GM18867 (cell line): Measurements from ENCODE around the gene MTA3.
"Not testable (repeated sequence)": the region's sequence is repeated elsewhere in the genome, so short reads cannot be mapped to it uniquely, and the experiment has no call there.

Experiments used
- ATAC-seq: cut with Tn5 transposase; IDR thresholded peaks from one replicate; pipeline ENCODE4 v1.9.1; 2021; ENCODE audit warnings: mild to moderate bottlenecking, moderate library complexity; ENCODE audit not compliant: unreplicated experiment

MTA3 gene

DNA sequence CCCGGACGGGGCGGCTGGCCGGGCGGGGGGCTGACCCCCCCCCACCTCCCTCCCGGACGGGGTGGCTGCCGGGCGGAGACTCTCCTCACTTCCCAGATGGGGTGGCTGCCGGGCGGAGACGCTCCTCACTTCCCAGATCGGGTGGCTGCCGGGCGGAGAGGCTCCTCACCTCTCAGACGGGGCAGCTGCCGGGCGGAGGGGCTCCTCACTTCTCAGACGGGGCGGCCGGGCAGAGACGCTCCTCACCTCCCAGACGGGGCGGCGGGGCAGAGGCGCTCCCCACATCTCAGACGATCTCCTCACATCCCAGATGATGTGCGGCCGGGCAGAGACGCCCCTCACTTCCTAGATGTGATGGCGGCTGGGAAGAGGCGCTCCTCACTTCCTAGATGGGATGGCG, 37.7 kb downstream of the MTA3 start:
- ATAC-seq, result not testable (repeated sequence)

DNA sequence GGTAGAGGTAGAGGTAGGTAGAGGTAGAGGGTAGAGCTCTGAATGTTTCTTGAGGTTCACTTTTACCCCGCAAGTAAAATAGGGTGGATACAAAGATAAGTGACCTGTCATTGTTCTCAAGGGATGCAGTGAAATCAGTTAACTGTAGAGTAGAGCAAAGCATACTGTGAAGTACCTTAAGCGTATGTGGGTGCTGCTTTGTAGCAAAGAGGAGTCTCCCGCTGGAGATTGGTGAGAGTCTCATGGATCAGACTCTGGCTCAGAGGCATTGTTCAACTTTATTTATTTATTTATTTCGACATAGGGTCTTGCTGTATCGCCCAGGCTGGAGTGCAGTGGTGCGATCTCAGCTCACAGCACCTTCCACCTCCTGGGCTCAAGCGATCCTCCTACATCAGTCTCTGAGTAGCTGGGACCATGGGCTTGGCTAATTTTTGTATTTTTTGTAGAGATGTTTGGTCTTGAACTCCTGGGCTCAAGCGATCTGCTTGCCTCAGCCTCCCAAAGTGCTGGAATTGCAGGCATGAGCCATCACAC, 38.7 kb downstream of the MTA3 start:
- no peak for ATAC-seq

- no peak for ATAC-seq
Measured at GRCh38 chr2:42613281-42614064, 45.0 kb downstream of the MTA3 start.

DNA sequence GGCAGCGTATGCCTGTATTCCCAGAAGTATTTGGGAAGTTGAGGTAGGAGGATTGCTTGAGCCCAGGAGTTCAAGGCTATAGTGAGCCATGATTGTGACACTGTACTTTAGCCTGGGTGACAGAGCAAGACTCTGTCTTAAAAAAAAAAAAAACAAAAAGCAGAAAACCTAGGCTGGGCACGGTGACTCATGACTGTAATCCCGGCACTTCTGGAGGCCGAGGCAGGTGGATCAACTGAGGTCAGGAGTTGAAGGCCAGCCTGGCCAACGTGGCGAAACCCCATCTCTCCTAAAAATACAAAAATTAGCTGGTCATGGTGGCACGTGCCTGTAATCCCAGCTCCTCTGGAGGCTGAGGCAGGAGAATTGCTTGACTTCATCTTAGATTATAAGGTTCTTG, 46.4 kb downstream of the MTA3 start:
- ATAC-seq, result no peak

DNA sequence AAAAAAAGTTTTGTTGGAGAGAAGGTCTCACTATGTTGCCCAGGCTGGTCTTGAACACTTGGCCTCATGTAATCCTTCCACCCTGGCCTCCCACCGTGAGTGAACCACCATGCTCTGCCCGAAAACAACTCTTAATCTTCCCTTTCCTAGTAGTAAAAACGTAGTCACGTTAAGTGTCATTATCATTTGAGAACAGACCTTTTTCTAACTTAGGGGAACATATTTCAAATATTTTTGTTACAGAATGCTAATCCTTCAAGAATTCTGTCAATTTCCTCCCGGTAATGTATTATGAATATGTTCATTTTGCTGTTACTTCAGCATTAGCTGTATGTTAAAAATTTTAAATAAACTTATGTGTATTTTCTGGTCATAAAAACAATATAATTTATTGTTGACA, 49.7 kb downstream of the MTA3 start:
- no peak for ATAC-seq

DNA sequence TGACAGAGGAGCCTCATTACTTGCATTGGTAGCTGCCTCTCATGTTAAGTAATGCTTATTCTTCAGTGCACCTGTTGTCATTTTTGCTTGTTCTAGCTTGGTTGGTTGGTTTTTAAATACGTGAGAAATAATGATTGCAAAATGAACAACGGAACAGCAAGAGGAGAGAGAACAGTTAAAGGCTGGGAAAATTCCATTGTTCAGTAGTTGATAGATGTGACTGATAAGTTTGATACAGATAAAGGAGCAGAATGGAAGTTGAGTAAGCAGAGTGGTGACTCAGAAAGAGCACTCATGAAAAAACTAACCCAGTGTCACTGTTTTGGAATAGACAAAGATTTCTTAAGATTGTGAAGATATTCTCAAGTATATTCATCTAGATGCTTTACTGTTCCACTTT, 50.5 kb downstream of the MTA3 start:
- no peak for ATAC-seq

DNA sequence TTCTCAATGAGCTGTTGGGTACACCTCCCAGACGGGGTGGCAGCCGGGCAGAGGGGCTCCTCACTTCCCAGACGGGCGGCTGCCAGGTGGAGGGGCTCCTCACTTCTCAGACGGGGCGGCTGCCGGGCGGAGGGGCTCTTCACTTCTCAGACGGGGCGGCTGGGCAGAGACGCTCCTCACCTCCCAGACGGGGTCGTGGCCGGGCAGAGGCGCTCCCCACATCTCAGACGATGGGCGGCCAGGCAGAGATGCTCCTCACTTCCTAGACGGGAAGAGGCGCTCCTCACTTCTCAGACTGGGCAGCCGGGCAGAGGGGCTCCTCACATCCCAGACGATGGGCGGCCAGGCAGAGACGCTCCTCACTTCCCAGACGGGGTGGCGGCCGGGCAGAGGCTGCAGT, 53.2 kb downstream of the MTA3 start:
- ATAC-seq, result not testable (repeated sequence)

GRCh38 chr2:42622943-42623676, 54.7 kb downstream of the MTA3 start:
- ATAC-seq, result no peak

DNA sequence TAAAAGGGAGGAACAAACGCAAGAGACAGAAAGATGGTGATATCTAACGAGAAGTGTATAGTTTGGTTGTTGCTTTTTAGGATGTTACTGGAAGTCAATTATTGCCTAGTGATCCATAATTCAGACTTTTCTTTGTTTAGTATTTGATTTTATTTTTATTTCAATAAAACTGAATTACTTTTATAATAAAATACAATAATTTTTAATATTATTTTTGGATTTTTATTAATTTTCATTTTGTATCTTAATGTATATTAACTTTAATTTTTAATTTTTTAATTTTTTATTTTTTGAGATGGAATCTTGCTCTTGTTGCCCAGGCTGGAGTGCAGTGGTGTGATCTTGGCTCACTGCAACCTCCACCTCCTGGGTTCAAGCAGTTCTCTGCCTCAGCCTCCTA, 55.6 kb downstream of the MTA3 start:
- ATAC-seq, result no peak

GRCh38 chr2:42628024-42628423, 59.6 kb downstream of the MTA3 start:
- not testable (repeated sequence) for ATAC-seq

GRCh38 chr2:42636934-42637333, 68.5 kb downstream of the MTA3 start:
- no peak for ATAC-seq

DNA sequence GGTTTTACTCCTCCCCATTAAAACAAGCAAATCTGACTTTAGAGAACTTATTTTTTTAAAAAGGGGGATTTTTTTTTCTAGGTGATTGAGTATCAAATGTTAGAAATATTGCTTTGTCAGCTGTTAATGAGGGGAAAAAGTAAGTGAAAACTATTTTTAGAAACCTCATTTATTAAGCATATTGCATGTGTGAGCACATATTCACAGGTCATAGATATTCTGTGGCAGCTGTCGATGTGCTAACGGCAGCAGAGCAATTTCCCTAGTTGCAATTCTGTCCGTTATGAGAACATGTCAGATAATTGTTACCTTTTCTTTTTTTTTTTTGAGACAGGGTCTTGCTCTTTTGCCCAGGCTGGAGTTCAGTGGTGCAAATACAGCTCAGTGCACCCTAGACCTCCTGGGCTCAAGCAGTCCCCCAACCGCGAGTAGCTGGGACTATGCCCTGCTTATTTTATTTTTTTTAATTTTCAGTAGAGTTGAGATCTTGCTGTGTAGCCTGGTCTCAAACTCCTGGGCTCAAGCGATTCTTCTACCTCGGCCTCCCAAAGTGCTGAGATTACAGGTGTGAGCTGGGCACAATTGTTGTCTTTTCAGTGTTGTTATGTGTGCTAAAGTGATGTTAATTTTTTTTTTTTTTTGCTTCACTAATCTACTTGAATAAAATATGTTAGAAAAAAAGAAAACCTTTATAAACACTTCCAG, 69.8 kb downstream of the MTA3 start:
- no peak for ATAC-seq

DNA sequence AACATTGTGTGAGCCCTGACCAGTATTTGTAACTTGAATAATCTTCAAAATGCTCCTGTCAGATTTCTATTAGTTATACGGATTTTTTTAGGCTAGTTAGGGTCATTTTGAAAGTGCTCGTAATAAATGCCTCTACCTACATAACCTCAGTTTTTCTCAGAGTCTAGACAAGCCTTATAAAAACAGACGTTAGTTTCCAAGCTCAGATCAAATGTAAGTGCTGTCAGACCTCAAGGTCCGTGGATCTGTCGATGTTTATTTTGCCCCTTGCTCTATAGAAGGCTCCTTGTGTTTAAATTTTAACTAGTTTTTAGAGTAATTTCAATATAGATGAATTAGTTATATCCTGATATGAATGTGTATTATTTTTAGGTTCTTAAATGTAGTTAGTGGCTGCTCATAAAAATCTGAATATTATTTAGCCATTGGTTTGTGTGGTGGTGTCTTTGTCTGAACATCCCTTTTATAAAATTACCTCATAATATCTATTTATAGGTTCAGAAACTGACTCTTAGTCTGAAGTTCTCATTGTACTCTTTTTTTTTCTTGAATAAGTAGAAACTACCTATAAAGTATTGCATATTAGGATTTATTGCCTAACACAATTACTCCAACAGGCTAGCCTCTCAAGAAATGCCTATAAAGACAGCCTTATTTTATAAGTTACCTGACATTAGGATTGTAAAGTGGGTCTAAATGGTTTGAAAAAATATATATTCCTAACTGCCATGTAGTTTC, 71.1 kb downstream of the MTA3 start:
- ATAC-seq, result no peak

DNA sequence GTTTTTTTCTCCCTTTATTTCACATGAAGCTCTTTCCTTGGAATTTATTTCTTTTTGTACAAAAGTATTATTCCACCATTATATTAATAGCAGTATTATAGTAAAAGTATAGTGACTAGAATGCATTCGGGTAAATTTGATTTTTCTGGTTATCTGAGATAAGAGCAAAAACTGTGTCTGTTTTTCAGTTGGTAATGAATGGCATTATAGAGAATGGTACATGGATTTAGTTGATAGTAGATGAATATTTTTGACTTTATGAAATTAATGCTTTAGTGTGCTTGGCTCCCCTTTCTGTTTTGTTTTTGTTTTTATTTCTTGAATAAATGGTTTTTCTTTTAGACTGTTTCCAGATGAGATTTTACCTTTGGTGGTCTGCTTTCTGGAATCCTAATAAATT, 71.8 kb downstream of the MTA3 start:
- ATAC-seq, result no peak

DNA sequence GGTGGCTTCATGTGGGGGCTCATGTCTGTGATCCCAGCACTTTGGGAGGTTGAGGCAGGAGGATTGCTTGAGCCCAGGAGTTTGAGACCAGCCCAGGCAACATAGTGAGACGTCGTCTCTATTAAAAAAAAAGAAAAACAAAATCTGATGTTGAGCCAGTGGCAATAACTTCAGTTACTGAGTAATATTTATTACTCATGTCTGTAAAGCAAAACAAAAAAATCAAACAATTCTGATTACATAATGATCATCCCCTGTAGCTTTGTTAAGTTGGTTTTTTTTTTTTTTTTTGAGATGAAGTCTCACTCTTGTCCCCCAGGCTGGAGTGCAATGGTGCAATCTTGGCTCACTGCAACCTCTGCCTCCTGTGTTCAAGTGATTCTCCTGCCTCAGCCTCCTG, 73.9 kb downstream of the MTA3 start:
- ATAC-seq, result not testable (repeated sequence)

DNA sequence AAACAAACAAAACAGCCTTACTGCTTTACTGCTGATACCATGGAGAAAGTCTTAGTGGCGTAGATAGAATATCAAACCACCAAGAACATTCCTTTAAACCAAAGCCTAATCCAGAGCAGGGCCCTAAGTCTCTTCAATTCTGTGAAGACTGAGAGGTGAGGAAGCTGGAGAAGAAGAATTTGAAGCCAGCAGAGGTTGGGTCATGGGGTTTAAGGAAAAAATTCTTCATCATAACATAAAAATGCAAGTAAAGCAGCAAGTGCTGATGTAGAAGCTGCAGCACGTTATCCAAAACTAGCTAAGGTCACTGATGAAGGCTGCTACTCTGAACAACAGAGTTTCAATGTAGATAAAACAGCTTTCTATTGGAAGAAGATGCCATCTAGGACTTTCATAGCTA, 77.1 kb downstream of the MTA3 start:
- ATAC-seq, result no peak

- ATAC-seq, result no peak
Measured at GRCh38 chr2:42648796-42649195, 80.4 kb downstream of the MTA3 start.

DNA sequence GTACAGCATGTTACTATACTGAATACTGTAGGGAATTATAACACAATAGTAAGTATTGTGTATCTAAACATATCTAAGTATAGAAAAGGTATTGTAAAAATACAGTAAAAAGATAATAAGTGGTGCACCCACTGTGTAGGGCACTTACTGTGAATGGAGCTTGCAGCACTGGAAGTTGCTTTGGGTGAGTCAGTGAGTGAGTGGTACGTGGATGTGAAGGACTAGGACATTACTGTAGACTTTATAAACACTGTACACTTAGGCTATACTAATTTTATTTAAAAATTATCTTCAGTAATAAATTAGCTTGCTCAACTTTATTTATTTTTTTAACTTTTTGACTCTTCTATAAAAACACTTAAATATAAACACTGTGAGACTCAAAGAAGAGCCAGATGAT, 82.6 kb downstream of the MTA3 start:
- no peak for ATAC-seq

DNA sequence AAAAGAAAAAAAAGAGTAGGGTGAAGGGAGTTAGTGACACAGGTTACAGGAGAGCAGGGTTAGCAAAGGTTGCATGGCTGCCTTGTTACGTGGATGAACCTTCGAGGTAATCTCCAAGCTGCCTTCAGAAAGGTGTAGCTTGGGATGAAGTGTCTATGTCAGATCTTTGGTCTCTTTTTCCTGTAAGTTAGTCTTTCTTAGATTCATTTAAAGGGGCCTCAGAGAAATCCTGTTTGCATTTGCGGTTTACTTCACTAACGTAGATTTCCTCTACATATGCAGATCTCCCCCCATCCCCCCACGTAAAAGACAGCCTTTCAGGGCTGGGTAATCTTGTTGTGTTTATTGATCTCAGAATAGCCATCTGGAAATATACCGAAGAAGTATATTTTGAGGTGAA, 83.7 kb downstream of the MTA3 start:
- ATAC-seq, result no peak

GRCh38 chr2:42653039-42653438, 84.6 kb downstream of the MTA3 start:
- no peak for ATAC-seq

GRCh38 chr2:42653908-42654445, 85.5 kb downstream of the MTA3 start:
- no peak for ATAC-seq
